Activated CD4-positive, alpha-beta T cell treated with anti-CD3 and anti-CD28 coated beads, Interleukin-2, Interleukin-4, amounts not matched to agents 100 ng/mL and 50 ng/mL, durations not matched to agents 16 hours and 8 hours (primary cell): ENCODE results near the gene NOVA2.

ENCODE experiments used
- DNase-seq: peaks from one replicate; pipeline ENCODE4 v3.0.0-alpha.2; 2020; ENCODE audit warnings: low spot score

NOVA2 gene

GRCh38 chr19:45962021-45962420, 11.6 kb downstream of the NOVA2 start:
- DNase-seq = no peak

- DNase-seq = no peak
These were observed 12.9 kb downstream of the NOVA2 start for GRCh38 chr19:45960595-45961235.

GRCh38 chr19:45959517-45960025, 14.1 kb downstream of the NOVA2 start:
- DNase-seq = no peak

GRCh38 chr19:45958769-45959516, 14.7 kb downstream of the NOVA2 start:
- no peak for DNase-seq

- DNase-seq = no peak
These were observed 15.3 kb downstream of the NOVA2 start for GRCh38 chr19:45958320-45958719.

- no peak for DNase-seq
These were observed 17.6 kb downstream of the NOVA2 start for GRCh38 chr19:45955905-45956608.

- no peak for DNase-seq
These were observed 19.5 kb downstream of the NOVA2 start for GRCh38 chr19:45954156-45954555.

GRCh38 chr19:45953676-45954075, 20.0 kb downstream of the NOVA2 start:
- DNase-seq = no peak

GRCh38 chr19:45952686-45953505, 20.8 kb downstream of the NOVA2 start:
- DNase-seq = peak; percentile 32

- no peak for DNase-seq
These were observed 21.4 kb downstream of the NOVA2 start for GRCh38 chr19:45952341-45952685.

- DNase-seq = no peak
These were observed 25.7 kb downstream of the NOVA2 start for GRCh38 chr19:45947926-45948325.

- no peak for DNase-seq
These were observed 33.2 kb downstream of the NOVA2 start for GRCh38 chr19:45940515-45940805.

- DNase-seq = no peak
These were observed 33.7 kb downstream of the NOVA2 start for GRCh38 chr19:45939792-45940514.

GRCh38 chr19:45938733-45939319, 34.8 kb downstream of the NOVA2 start:
- peak; percentile 14 for DNase-seq

- no peak for DNase-seq
These were observed 38.4 kb downstream of the NOVA2 start for GRCh38 chr19:45935267-45935666.

GRCh38 chr19:45934551-45935230, 39.0 kb downstream of the NOVA2 start:
- DNase-seq = no peak

GRCh38 chr19:45933759-45934158, 39.9 kb downstream of the NOVA2 start:
- DNase-seq = no peak

- no peak for DNase-seq
These were observed 42.6 kb downstream of the NOVA2 start for GRCh38 chr19:45931055-45931454.

- DNase-seq = no peak
These were observed 44.4 kb downstream of the NOVA2 start for GRCh38 chr19:45929247-45929646.

GRCh38 chr19:45927565-45928261, 46.0 kb downstream of the NOVA2 start:
- DNase-seq = peak; percentile 95
